Spleen (tissue), 11 donors: ENCODE results near the gene GRK4. TPM values are rescaled to one million over a fixed set of nuclear protein-coding genes. Genes with fewer than 3 reads are reported as not detected.
"Not testable (repeated sequence)": the region's sequence is repeated elsewhere in the genome, so short reads cannot be mapped to it uniquely, and the experiment has no call there.

Experiments used
- DNase-seq: peaks from one replicate; pipeline ENCODE4 v3.0.0-alpha.2; 2020
- H3K27ac ChIP-seq, 8 donors: fragments of 200-600 bp; sonication (generic) in 7 of 8; 1 replicate in 4 of 8; 2 replicates in 4 of 8; pipeline versions ENCODE4 v1.5.0 to v1.8.0; 2016 to 2021; ENCODE audit warnings: inconsistent platforms in 4 of 8, mild to moderate bottlenecking in 4 of 8, moderate library complexity in 1 of 8
- H3K27me3 ChIP-seq, 7 donors: fragments of 200-600 bp; sonication (generic) in 6 of 7; replicated peaks in 1 of 7; 1 replicate in 4 of 7; 2 replicates in 3 of 7; pipeline versions ENCODE4 v1.5.0 to v1.8.0; 2016 to 2021; ENCODE audit warnings: inconsistent platforms in 3 of 7, mild to moderate bottlenecking in 1 of 7
- H3K36me3 ChIP-seq, 6 donors: fragments of 200-600 bp; sonication (generic) in 5 of 6; 1 replicate in 4 of 6; 2 replicates in 2 of 6; pipeline versions ENCODE4 v1.5.0 to v1.8.0; 2016 to 2021; ENCODE audit warnings: inconsistent platforms in 2 of 6
- H3K4me1 ChIP-seq, 6 donors: fragments of 200-600 bp; sonication (generic) in 5 of 6; 1 replicate in 3 of 6; 2 replicates in 3 of 6; pipeline versions ENCODE4 v1.5.0 to v1.8.0; 2016 to 2021; ENCODE audit warnings: inconsistent platforms in 3 of 6
- H3K4me3 ChIP-seq, 8 donors: fragments of 200-600 bp; sonication (generic) in 7 of 8; 1 replicate in 4 of 8; 2 replicates in 4 of 8; pipeline versions ENCODE4 v1.5.0 to v1.8.0; 2016 to 2021; ENCODE audit warnings: inconsistent platforms in 4 of 8, mild to moderate bottlenecking in 4 of 8, moderate library complexity in 2 of 8
- H3K9me3 ChIP-seq, 8 donors: fragments of 200-600 bp; sonication (generic) in 7 of 8; 1 replicate in 4 of 8; 2 replicates in 4 of 8; pipeline versions ENCODE4 v1.5.0 to v1.8.0; 2016 to 2021; ENCODE audit warnings: inconsistent platforms in 4 of 8
- POLR2A ChIP-seq, 3 donors: fragments of 450-650 bp; IDR thresholded peaks; one replicate each; pipeline ENCODE4 v1.5.1; 2017; ENCODE audit warnings: antibody characterized with exemption in 3 of 3, mild to moderate bottlenecking in 1 of 3
- POLR2AphosphoS5 ChIP-seq, 3 donors: sonication (generic); formaldehyde crosslinking; IDR thresholded peaks; one replicate each; pipeline ENCODE4 v1.5.1; 2017; ENCODE audit warnings: antibody characterized with exemption in 3 of 3
- WGBS, 5 donors: extraction: QIAGEN DNeasy Blood & Tissue Kit in 3 of 5; methylation state at CpG; one replicate each; pipeline versions ENCODE4 v1.1.5 to v1.1.7; 2013 to 2018; 5-methylcytosine and 5-hydroxymethylcytosine counted together
- intact Hi-C: fragments of 100-400 bp; cut with DNase I; formaldehyde crosslinking; loops from one replicate; pipeline ENCODE4 v1.15.0; 2023; ENCODE audit warnings: low total_unique reads
- polyA plus RNA-seq, 3 donors: library from polyadenylated mRNA; stranded (reverse); fragments of 200-250 nt; gene quantifications; one replicate each; pipeline ENCODE4 v1.2.1, GENCODE V29; 2013
- total RNA-seq, 7 donors: library from RNA; depleted of rRNA in 3 of 7; stranded (reverse); fragments of >200 nt in 3 of 7; fragmentation: NEBNext Ultra II Directional in 4 of 7; extraction: Animal tissue kit (Norgen Biotek cat#: 25700) in 4 of 7; gene quantifications; one replicate each; pipeline versions ENCODE4 v1.1.0 to v1.2.1, GENCODE V29; 2016 to 2021
- TF ChIP-seq, protein P1 (sequence below), 11 experiments: fragments of 200-600 bp in 7 of 11; fragments of 450-650 bp in 4 of 11; sonication (generic) in 4 of 11; IDR thresholded peaks in 8 of 11; conservative IDR thresholded peaks in 3 of 11; 1 replicate in 7 of 11; 2 replicates in 4 of 11; pipeline versions ENCODE4 v1.4.0 to v1.8.0; 2016 to 2021; ENCODE audit warnings: antibody characterized with exemption in 11 of 11, inconsistent platforms in 4 of 11, mild to moderate bottlenecking in 1 of 11
- donor health status: healthy with polysubstance abuse.
- donor health status: DM: no; HTN: no; CAD: no; lungs with moderate emphysema.
- donor health status: DM: no; HTN: no; CAD: no.
- donor health status: Bipolar disorder and iron deficiency.
- donor health status: healthy.
- donor health status: DM: no; HTN: no; CAD: no.
- donor health status: DM: yes; HTN: yes; CAD: no.

The GRK4 gene
- total and polyA plus RNA-seq, 10 donors, result 1.0 to 4.3 (median 2.2) TPM

DNA sequence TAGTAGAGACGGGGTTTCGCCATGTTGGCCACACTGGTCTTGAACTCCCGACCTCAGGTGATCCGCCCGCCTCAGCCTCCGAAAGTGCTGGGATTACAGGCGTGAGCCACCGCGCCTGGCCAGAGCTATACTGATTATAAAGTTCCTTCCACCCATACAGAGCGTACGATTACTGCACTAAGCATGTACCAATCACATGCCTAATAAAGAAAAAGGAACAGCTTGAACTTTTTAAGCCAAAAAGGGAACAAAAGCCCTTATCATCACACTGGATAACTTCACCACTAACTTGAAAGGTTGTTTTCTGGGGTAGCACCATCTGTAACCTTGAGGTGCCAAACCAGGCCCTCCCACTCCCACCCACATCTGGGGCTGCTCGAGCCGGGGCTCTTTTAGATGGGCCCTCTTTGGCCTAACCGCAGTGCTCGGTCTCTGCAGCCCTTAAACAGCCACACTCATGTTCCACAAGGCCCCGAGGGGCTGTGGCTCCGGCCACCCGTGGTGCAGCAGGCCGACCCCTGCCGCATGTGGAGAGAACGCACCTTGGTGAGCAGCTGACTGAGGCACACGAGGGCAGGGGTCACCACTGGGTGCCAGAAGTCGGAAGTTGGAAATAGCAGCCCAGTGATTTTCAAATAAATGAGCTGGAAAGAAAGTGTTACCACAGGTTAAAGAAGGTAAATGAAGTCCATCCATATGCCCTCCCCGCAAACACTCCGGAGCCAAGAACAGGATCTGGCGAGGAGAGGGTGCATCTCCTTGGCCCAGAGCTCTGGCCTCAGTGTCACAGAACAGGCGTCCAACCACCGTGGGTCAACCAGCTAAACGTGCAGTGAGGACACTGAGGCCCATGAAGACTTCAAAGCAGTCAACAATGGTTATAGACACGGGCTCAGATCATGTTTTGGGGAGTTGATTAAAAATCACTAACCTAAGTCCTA is 18.5 kb upstream of the GRK4 start:
- TF ChIP-seq, protein P1, sequence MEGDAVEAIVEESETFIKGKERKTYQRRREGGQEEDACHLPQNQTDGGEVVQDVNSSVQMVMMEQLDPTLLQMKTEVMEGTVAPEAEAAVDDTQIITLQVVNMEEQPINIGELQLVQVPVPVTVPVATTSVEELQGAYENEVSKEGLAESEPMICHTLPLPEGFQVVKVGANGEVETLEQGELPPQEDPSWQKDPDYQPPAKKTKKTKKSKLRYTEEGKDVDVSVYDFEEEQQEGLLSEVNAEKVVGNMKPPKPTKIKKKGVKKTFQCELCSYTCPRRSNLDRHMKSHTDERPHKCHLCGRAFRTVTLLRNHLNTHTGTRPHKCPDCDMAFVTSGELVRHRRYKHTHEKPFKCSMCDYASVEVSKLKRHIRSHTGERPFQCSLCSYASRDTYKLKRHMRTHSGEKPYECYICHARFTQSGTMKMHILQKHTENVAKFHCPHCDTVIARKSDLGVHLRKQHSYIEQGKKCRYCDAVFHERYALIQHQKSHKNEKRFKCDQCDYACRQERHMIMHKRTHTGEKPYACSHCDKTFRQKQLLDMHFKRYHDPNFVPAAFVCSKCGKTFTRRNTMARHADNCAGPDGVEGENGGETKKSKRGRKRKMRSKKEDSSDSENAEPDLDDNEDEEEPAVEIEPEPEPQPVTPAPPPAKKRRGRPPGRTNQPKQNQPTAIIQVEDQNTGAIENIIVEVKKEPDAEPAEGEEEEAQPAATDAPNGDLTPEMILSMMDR (IDR thresholded peaks at IDR 0.05 in 8 of 11, conservative IDR thresholded peaks at IDR 0.05 in 3 of 11), result no peak
- TF ChIP-seq POLR2AphosphoS5 (IDR thresholded peaks at IDR 0.05), result peak in 1 of 3 donors; percentile 63
- no peak for TF ChIP-seq POLR2A (IDR thresholded peaks at IDR 0.05)
- WGBS, 5 donors, result 88 to 91% (median 90%) methylated on average over 30 of the region's 30 CpGs
- Histone ChIP-seq H3K4me1 (peaks cover 0 to 6% (median 0%) of the 10 kb centered on the region in 6 donors), H3K27me3 (no peaks in the 10 kb centered on the region), H3K9me3 (no peaks in the 10 kb centered on the region), H3K4me3 (no peak overlapping the region), H3K36me3 (peaks cover 6 to 100% (median 98%) of the 10 kb centered on the region in 6 donors), H3K27ac (peak overlapping the region in 1 of 8 donors; percentile 2)
- DNase-seq, result peak; percentile 62
- intact Hi-C loops, result no loop called here

DNA sequence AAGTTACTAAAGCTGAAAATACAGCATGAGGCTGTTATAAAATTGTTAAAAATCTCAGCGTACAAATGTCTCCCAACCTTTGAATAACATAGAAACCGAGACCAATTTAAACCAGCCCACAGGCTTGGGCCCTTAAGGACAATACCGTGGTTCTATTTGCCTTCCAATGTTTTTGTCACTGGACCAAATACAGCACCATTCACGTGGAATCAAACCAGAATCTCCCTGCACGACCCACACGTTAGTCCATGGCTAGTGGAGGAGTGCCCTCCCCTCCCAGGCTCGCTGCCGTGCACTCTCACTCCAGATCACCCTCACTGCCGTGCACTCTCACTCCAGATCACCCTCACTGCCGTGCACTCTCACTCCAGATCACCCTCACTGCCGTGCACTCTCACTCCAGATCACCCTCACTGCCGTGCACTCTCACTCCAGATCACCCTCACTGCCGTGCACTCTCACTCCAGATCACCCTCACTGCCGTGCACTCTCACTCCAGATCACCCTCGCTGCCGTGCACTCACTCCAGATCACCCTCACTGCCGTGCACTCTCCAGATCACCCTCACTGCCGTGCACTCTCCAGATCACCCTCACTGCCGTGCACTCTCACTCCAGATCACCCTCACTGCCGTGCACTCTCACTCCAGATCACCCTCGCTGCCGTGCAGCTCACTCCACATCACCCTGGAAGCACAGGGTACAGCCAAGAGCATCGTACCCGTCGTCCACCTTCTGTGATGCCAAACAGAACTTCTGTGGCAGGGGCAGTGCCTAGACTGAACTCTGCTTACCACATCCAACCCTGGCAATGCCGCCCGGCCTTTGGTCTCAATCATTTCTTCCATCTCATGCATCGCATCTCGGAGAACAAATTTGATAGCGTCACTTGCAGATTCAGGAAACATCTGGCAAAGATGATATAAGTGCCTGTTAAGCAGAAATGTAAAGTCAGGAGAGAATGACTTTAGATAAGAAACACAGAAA is 17.5 kb upstream of the GRK4 start:
- intact Hi-C loops, H3K27me3 ChIP-seq, H3K27ac ChIP-seq, H3K4me3 ChIP-seq, H3K9me3 ChIP-seq, H3K4me1 ChIP-seq: not testable (repeated sequence)
- peaks cover 8 to 100% (median 98%) of the 10 kb centered on the region in 6 donors for H3K36me3 ChIP-seq
- WGBS, 5 donors, result 92 to 96% (median 93%) methylated on average over 24 to 28 of the region's 30 CpGs
- peak; percentile 35 for DNase-seq

DNA sequence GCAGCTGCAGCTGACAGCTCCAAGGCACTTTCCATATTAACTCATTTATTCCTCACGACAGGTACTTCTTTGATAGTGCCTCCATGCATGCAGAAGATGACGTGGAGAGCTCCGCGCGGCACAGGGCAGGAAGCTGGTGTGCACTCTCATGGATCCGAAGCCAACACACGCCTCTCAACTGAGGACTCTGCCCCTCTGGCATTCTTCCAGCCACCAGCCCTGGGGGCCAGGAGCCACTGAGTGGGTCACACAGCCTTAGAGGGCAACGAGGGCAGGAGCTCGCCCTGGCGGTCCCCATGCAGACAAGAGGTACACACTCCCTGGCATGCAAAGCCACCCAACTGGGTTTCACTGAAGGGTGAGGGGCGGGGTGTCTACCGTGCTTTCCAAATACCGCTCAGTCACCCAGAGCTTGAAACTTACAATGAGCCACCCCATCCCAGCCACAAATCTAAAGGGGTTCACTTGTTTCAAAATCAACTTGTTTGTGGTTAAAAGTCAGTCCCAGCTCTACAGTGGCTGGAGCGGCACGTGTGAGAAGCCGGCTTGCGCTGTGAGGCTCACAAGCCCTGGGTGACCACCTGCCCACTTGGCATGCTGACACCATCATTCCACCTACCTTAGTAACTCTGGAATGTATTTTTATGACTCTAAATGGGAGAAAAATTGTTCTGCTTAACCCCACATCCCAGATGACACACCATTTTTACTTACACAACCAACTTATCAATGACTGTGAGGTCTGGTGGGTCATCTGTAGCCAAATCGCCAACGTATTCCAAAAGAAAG is 16.4 kb upstream of the GRK4 start:
- H3K4me1 ChIP-seq, result peaks cover 0 to 2% (median 0%) of the 10 kb centered on the region in 6 donors
- no peaks in the 10 kb centered on the region for H3K9me3 ChIP-seq
- H3K36me3 ChIP-seq, result peaks cover 6 to 100% (median 98%) of the 10 kb centered on the region in 6 donors
- intact Hi-C loops, result no loop called here
- H3K4me3 ChIP-seq, result no peak overlapping the region
- H3K27ac ChIP-seq, result no peak overlapping the region
- 93 to 95% (median 94%) methylated on average over 16 to 19 of the region's 19 CpGs for WGBS, 5 donors
- peak; percentile 60 for DNase-seq
- no peaks in the 10 kb centered on the region for H3K27me3 ChIP-seq
- peak in 1 of 3 donors; percentile 49 for TF ChIP-seq POLR2AphosphoS5 (IDR thresholded peaks at IDR 0.05)
- TF ChIP-seq, protein P1 (IDR thresholded peaks at IDR 0.05 in 8 of 11, conservative IDR thresholded peaks at IDR 0.05 in 3 of 11), result no peak

DNA sequence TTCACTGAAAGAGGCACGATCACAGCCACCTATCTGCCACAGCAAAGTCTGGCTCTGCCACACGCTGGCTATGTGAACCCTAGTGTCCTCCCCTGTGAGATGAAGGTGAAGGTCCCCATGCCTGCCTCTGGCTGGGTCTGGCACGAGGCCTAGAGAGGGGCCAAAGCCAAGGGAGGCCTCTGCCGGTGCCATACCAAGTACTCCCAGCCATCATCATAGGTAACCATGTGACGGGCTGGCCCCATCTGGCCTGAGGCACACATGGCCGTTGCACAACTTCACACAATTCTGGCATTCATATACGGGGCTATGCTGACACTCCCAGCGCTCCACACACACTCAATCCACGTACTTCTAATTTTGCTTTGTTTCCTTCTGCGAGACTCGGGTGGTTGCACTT is 15.4 kb upstream of the GRK4 start:
- no peaks in the 10 kb centered on the region for H3K9me3 ChIP-seq
- H3K36me3 ChIP-seq, result peaks cover 6 to 100% (median 97%) of the 10 kb centered on the region in 6 donors
- no peaks in the 10 kb centered on the region for H3K27me3 ChIP-seq
- H3K4me3 ChIP-seq, result no peak overlapping the region
- no peak overlapping the region for H3K27ac ChIP-seq
- peak; percentile 53 for DNase-seq
- intact Hi-C loops, result no loop called here
- TF ChIP-seq, protein P1 (IDR thresholded peaks at IDR 0.05 in 8 of 11, conservative IDR thresholded peaks at IDR 0.05 in 3 of 11), result no peak
- TF ChIP-seq POLR2AphosphoS5 (IDR thresholded peaks at IDR 0.05), result peak in 2 of 3 donors; percentile 28 to 39
- H3K4me1 ChIP-seq, result no peaks in the 10 kb centered on the region
- 87 to 95% (median 89%) methylated on average over 11 of the region's 11 CpGs for WGBS, 5 donors
